ENCODE measurements around the gene PAQR7. TPM values are rescaled to one million over a fixed set of nuclear protein-coding genes. Genes with fewer than 3 reads are reported as not detected.
A peak's percentile ranks its signal among the peaks of the same experiment; 100 is the strongest.

PAQR7 gene
- total RNA-seq, 4 donors from 2014 or later, result 6.7 to 12.1 (median 7.8) TPM

DNA sequence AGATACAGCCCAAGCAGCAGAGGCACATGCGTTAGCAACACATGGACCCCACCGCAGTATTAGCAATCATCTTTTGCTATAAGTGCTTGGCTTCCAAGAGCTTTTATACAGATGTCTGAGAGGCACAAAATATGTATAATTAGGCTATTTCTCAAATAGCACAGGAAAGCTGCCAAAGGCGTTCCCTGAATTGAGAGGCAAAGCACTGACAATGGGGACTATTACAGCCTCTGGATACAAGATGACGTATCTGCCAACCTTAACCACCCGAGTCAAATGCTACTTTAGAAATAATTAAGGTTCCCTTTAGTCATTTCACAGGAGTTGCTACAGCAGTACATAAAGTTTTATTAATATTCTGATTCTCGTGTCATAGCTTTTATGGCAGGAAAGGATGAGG lies 24.3 kb upstream of the PAQR7 start:
- H3K9me3 ChIP-seq, result no peaks in the 10 kb centered on the region
- no peak overlapping the region for H3K4me3 ChIP-seq
- no peak overlapping the region for H3K27ac ChIP-seq
- DNase-seq, result no peak
- H3K4me1 ChIP-seq, result peaks cover 0 to 9% (median 3%) of the 10 kb centered on the region in 4 donors
- TF ChIP-seq, protein P1, sequence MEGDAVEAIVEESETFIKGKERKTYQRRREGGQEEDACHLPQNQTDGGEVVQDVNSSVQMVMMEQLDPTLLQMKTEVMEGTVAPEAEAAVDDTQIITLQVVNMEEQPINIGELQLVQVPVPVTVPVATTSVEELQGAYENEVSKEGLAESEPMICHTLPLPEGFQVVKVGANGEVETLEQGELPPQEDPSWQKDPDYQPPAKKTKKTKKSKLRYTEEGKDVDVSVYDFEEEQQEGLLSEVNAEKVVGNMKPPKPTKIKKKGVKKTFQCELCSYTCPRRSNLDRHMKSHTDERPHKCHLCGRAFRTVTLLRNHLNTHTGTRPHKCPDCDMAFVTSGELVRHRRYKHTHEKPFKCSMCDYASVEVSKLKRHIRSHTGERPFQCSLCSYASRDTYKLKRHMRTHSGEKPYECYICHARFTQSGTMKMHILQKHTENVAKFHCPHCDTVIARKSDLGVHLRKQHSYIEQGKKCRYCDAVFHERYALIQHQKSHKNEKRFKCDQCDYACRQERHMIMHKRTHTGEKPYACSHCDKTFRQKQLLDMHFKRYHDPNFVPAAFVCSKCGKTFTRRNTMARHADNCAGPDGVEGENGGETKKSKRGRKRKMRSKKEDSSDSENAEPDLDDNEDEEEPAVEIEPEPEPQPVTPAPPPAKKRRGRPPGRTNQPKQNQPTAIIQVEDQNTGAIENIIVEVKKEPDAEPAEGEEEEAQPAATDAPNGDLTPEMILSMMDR (IDR thresholded peaks at IDR 0.05), result no peak
- TF ChIP-seq POLR2A (IDR thresholded peaks at IDR 0.05), result no peak
- peaks cover 0 to 7% (median 0%) of the 10 kb centered on the region in 3 donors for H3K36me3 ChIP-seq
- no peaks in the 10 kb centered on the region for H3K27me3 ChIP-seq

DNA sequence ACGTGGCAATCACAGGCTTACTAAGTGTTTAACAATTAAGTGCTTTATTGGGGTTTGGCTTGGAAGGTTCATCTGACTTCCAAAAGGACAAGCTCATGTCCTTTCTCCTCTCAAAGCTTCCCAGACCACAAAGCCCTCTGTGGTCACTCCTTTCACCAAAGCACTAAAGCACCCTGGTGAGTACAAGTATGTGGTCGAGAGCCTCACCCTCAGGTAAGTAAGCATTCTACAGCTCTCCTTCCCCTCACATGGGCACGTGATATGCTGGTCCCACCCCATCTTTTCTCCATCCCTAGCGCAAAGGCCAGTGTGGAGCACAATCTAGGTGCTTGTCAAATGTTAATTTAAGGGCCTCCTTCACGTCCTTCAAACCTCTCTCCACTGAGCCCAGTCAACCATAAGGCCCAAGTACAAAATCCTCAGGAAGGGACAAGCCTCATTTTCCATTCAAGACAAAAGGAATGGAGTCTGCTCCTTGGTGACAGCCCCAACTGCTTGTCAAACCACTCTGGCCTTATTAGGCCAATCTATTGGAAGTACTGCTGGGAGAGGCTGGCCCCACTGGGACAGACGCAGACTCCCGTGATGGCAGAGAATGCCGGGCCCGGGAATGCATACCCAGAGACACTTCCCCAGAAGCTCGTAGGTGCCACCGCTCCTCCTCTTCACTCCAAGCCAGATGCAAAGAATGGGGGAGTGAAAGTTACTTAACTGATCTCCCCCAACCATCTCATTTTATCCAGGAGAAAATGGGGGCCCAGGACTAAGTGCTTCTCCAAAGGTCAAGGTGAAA lies 22.9 kb upstream of the PAQR7 start:
- no peak overlapping the region for H3K27ac ChIP-seq

DNA sequence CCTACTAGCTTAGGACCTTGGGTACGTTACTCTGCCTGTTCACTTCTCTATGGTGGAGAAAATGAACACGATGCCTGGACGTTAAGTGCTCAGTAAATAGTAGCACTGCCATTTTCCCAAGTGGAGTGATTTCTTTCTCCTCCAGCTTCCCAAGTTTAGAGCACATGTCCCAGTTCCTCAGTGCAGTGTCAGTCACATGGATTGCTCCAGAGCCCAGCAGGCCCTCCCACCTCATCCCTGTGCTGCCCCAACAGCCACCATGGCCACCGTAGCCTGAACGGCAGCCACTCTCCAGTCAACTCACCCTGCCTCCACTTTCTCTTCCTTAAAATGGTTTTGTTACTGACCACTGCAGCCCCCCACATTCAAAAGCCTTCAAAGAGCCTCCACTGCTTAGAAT lies 22.2 kb upstream of the PAQR7 start:
- no peak for DNase-seq

More for the DNA sequence above, 22.9 kb upstream of the PAQR7 start:
- no peak for DNase-seq
- H3K27me3 ChIP-seq, result no peaks in the 10 kb centered on the region
- H3K9me3 ChIP-seq, result no peaks in the 10 kb centered on the region
- H3K36me3 ChIP-seq, result peaks cover 0 to 7% (median 0%) of the 10 kb centered on the region in 3 donors
- H3K4me1 ChIP-seq, result no peaks in the 10 kb centered on the region
- no peak for TF ChIP-seq POLR2A (IDR thresholded peaks at IDR 0.05)
- TF ChIP-seq, protein P1 (IDR thresholded peaks at IDR 0.05), result no peak
- H3K4me3 ChIP-seq, result no peak overlapping the region

DNA sequence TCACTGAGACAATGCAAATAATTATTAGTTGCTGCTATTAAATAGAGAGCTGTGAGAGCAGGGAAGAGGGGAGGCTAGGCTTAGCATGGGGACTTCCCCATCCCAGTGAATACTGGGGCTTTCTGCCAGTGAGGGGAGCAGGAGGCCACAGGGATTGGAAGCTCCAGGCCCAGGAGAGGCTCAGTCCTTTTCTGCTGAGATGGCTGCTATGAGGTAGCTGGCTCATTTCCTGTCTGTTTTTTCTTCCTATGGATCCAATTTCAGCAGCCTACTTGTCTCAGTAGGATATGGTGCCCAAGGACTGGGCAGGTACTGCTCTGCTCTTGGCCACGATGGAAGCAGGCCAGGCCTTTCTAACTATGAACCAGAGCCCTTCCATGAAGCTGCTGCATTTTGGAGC lies 20.8 kb upstream of the PAQR7 start:
- no peak overlapping the region for H3K27ac ChIP-seq
- no peak overlapping the region for H3K4me3 ChIP-seq
- H3K36me3 ChIP-seq, result peaks cover 0 to 3% (median 0%) of the 10 kb centered on the region in 3 donors
- H3K9me3 ChIP-seq, result no peaks in the 10 kb centered on the region
- H3K27me3 ChIP-seq, result no peaks in the 10 kb centered on the region
- H3K4me1 ChIP-seq, result peaks cover 0 to 6% (median 0%) of the 10 kb centered on the region in 4 donors
- no peak for DNase-seq
- TF ChIP-seq, protein P1 (IDR thresholded peaks at IDR 0.05), result no peak
- TF ChIP-seq POLR2A (IDR thresholded peaks at IDR 0.05), result no peak

More for the DNA sequence above, 22.2 kb upstream of the PAQR7 start:
- Histone ChIP-seq H3K4me3 (no peak overlapping the region), H3K27ac (no peak overlapping the region), H3K27me3 (no peaks in the 10 kb centered on the region), H3K36me3 (peaks cover 0 to 7% (median 0%) of the 10 kb centered on the region in 3 donors), H3K4me1 (no peaks in the 10 kb centered on the region), H3K9me3 (no peaks in the 10 kb centered on the region)
- TF ChIP-seq, protein P1 (IDR thresholded peaks at IDR 0.05), result no peak
- TF ChIP-seq POLR2A (IDR thresholded peaks at IDR 0.05), result no peak

DNA sequence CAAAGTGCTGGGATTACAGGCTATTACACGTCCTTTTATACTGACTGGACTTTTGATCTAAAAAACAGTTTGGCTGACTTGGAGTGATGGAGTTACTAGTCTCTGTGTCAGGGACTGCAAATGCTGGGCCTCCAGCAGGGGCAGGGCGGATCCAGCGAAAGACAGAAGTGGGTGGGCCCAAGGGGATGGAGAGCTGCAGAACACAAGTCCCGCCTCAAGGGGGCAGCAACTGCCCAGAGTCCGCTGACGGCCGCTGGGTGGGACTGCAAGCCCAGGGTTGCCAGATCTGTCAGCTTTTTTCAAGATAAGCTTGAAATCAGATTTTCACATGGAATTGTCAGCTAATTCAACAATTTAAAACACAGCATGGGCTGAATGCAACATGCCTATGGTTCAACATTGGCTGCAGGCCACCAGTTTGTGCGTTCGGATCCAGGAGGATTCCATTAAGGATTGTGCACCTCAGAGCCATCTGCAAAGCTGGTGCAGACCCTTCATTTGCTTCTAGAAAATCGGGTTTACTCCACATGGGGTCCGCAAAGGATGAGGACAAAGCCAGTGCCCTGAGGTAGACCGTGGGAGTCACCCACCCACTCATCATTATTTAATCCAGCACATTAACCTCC lies 20.0 kb upstream of the PAQR7 start:
- peak overlapping the region in 1 of 4 donors; percentile 44 for H3K27ac ChIP-seq
- H3K4me1 ChIP-seq, result peaks cover 0 to 12% (median 0%) of the 10 kb centered on the region in 4 donors
- DNase-seq, result peak; percentile 88 to 95 (median 90)
- H3K27me3 ChIP-seq, result no peaks in the 10 kb centered on the region
- no peaks in the 10 kb centered on the region for H3K9me3 ChIP-seq
- H3K4me3 ChIP-seq, result no peak overlapping the region
- H3K36me3 ChIP-seq, result no peaks in the 10 kb centered on the region
- no peak for TF ChIP-seq POLR2A (IDR thresholded peaks at IDR 0.05)
- TF ChIP-seq, protein P1 (IDR thresholded peaks at IDR 0.05), result peak; percentile 96 to 99 (median 98)
